Upper lobe of left lung (tissue), 4 donors: ENCODE data around the gene KLF13.

Source experiments
- CTCF ChIP-seq, 6 experiments: fragments of 450-650 bp in 4 of 6; fragments of 200-600 bp in 2 of 6; sonication (generic) in 2 of 6; IDR thresholded peaks; one replicate each; pipeline ENCODE4 v1.5.1; 2016 to 2019; ENCODE audit warnings: antibody characterized with exemption in 6 of 6
- EP300 ChIP-seq, 4 donors: sonication (generic); formaldehyde crosslinking; IDR thresholded peaks; one replicate each; pipeline ENCODE4 v1.5.1; 2017; ENCODE audit warnings: antibody characterized with exemption in 4 of 4, control low read depth in 2 of 4
- POLR2A ChIP-seq, 4 donors: fragments of 450-650 bp; IDR thresholded peaks; one replicate each; pipeline ENCODE4 v1.5.1; 2016 to 2017; ENCODE audit warnings: antibody characterized with exemption in 4 of 4, mild to moderate bottlenecking in 2 of 4
- POLR2AphosphoS5 ChIP-seq, 2 donors: sonication (generic); formaldehyde crosslinking; IDR thresholded peaks; one replicate each; pipeline ENCODE4 v1.5.1; 2017; ENCODE audit warnings: antibody characterized with exemption in 2 of 2

DNA sequence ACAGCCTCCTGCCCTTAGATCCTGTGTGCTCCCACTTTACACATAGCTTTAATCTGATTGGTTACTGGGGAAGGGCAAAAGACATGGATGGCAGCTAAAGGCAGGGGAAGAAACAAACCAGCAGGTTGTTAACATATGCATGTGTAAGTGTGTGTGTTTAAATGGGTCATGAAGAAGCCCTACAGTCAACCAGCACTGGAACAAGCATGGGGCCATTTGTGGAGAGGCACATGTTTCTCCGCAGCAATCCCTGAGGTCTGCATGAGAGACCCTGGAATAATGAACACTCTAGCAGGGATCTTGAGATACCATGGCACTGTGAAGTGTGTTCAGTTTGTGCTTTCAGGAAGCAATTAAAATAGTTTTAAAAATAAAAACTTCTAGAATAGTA is 6.0 kb downstream of the KLF13 start:
- TF ChIP-seq POLR2AphosphoS5 (IDR thresholded peaks at IDR 0.05), result no peak
- TF ChIP-seq EP300 (IDR thresholded peaks at IDR 0.05), result peak in 1 of 4 donors; percentile 40
- no peak for TF ChIP-seq CTCF (IDR thresholded peaks at IDR 0.05)
- peak in 1 of 4 donors; percentile 29 for TF ChIP-seq POLR2A (IDR thresholded peaks at IDR 0.05)
